DND-41 (cell line): ENCODE data around the gene OGFR.
"Not testable (repeated sequence)": the region's sequence is repeated elsewhere in the genome, so short reads cannot be mapped to it uniquely, and the experiment has no call there.

Experiments
- EZH2 ChIP-seq: IDR thresholded peaks from 3 replicates; pipeline ENCODE4 v1.6.1; 2012; ENCODE audit warnings: borderline replicate concordance, low read depth, mild to moderate bottlenecking, moderate library complexity, low read length, inconsistent platforms; ENCODE audit not compliant: severe bottlenecking
- TF ChIP-seq, protein P1 (sequence below): IDR thresholded peaks from 2 replicates; pipeline ENCODE4 v1.5.1; 2012; ENCODE audit warnings: borderline replicate concordance, low read length, moderate library complexity, mild to moderate bottlenecking; ENCODE audit not compliant: poor library complexity, severe bottlenecking; ENCODE audit errors: extremely low read depth

- TF ChIP-seq, protein P1, sequence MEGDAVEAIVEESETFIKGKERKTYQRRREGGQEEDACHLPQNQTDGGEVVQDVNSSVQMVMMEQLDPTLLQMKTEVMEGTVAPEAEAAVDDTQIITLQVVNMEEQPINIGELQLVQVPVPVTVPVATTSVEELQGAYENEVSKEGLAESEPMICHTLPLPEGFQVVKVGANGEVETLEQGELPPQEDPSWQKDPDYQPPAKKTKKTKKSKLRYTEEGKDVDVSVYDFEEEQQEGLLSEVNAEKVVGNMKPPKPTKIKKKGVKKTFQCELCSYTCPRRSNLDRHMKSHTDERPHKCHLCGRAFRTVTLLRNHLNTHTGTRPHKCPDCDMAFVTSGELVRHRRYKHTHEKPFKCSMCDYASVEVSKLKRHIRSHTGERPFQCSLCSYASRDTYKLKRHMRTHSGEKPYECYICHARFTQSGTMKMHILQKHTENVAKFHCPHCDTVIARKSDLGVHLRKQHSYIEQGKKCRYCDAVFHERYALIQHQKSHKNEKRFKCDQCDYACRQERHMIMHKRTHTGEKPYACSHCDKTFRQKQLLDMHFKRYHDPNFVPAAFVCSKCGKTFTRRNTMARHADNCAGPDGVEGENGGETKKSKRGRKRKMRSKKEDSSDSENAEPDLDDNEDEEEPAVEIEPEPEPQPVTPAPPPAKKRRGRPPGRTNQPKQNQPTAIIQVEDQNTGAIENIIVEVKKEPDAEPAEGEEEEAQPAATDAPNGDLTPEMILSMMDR = not testable (repeated sequence)
- not testable (repeated sequence) for TF ChIP-seq EZH2
Observed at GRCh38 chr20:62848917-62849316, 44.3 kb downstream of the OGFR start.
